GM19372 (cell line): ENCODE results near the gene PACS2.

Source experiments
- ATAC-seq: cut with Tn5 transposase; IDR thresholded peaks from one replicate; pipeline ENCODE4 v1.9.1; 2021; ENCODE audit warnings: mild to moderate bottlenecking, low read depth, moderate library complexity; ENCODE audit not compliant: unreplicated experiment

PACS2 gene

GRCh38 chr14:105398044-105398725 lies 83.6 kb downstream of the PACS2 start, which contains the start of gene TEX22:
Gene TEX22 (plus strand): TSS chr14:105398538. CDS start chr14:105399341, 803 bp downstream.
- peak; percentile 77 for ATAC-seq

- ATAC-seq, result peak; percentile 34
Measured at GRCh38 chr14:105398726-105399465, 84.3 kb downstream of the PACS2 start.

GRCh38 chr14:105399466-105399775 lies 84.9 kb downstream of the PACS2 start:
- ATAC-seq, result no peak

GRCh38 chr14:105400016-105400415 lies 85.5 kb downstream of the PACS2 start:
- ATAC-seq, result no peak

- ATAC-seq, result no peak
Measured at GRCh38 chr14:105401699-105402098, 87.2 kb downstream of the PACS2 start.

GRCh38 chr14:105408592-105408991 lies 94.0 kb downstream of the PACS2 start:
- ATAC-seq, result no peak

- ATAC-seq, result no peak
Measured at GRCh38 chr14:105409364-105409763, 94.8 kb downstream of the PACS2 start.

GRCh38 chr14:105410642-105411016 lies 96.1 kb downstream of the PACS2 start:
- no peak for ATAC-seq

GRCh38 chr14:105411017-105411941 lies 96.7 kb downstream of the PACS2 start:
- no peak for ATAC-seq

- no peak for ATAC-seq
Measured at GRCh38 chr14:105411985-105412770, 97.6 kb downstream of the PACS2 start.

GRCh38 chr14:105412771-105413543 lies 98.4 kb downstream of the PACS2 start:
- no peak for ATAC-seq

GRCh38 chr14:105413544-105413886 lies 99.0 kb downstream of the PACS2 start:
- ATAC-seq, result no peak

- ATAC-seq, result peak; percentile 51
Measured at GRCh38 chr14:105414456-105415371, 100.2 kb downstream of the PACS2 start.

- ATAC-seq, result no peak
Measured at GRCh38 chr14:105415481-105416428, 101.2 kb downstream of the PACS2 start.

- ATAC-seq, result no peak
Measured at GRCh38 chr14:105416671-105417070, 102.1 kb downstream of the PACS2 start.

GRCh38 chr14:105417690-105418121 lies 103.2 kb downstream of the PACS2 start:
- ATAC-seq, result no peak
